Fibroblast of skin of right biceps (primary cell): ENCODE data around the gene CNIH4.
"Not testable (repeated sequence)": the region's sequence is repeated elsewhere in the genome, so short reads cannot be mapped to it uniquely, and the experiment has no call there.

ENCODE experiments used
- DNase-seq: peaks from one replicate; pipeline ENCODE4 v3.0.0-alpha.2; 2013

CNIH4 gene

DNA sequence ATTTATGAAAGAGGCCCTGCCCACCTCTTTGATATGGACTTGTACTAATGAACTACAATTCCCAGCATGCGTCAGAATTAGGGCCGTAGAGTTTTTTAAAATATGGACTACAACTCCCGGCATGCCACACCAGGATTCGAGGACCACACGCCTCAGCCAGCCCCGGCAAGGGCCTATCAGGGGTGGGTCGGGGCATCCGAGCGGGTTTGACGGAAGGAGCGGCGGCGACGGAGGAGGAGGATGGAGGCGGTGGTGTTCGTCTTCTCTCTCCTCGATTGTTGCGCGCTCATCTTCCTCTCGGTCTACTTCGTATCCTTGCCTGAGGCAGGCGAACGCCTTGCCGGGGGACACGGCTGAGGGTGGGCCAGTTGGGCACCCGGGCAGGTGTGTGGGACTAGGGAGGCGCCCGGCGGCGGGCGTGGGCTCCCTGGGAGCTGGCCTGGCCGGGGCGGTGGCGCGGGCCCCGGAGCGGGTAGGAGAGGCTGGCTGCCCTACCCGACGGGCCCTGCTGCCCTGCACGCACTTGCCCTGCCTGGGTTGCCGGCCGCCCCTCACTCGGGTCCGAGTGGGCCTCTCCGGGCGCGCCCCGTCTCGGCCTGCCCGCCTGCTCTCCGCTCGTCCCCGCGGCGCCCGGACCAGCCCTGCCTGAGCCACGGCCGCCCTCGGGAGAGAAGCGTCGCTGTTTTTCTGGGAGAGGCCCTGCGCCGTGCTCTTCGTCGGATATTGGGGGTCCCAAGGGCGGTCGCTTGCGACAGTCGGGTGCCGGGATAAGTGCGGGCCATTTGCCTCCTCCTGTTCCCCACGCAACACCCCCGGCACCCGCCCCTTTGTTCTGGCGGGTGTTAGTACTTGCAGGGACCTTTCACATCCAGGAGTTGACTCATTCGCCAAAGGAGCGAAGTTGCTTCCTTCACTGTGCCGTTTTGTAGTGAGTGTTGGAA is at the start of gene CNIH4:
TSS of gene CNIH4 (plus strand) at position 195 of the 941 bp plus-strand sequence. CDS start at position 241, 46 bp downstream.
- DNase-seq = peak; percentile 96

DNA sequence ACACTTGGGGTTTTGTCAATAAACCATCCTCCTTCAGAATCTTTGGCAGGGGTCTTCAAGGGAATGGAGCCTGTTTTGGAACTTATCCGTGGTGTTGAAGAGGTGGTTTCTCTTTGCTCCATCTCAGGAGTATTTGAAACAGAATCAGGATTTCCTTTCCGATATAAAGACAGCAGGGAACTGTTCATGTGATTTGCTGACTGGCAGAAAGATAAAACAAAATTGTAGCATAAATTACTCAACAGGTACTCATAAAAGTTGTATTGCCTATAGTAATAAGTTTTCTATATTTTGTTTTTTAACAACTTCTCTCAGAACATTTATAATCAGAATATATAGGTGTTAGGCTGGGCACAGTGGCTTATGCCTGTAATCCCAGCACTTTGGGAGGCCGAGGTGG is 48.6 kb upstream of the CNIH4 start:
- DNase-seq = no peak

DNA sequence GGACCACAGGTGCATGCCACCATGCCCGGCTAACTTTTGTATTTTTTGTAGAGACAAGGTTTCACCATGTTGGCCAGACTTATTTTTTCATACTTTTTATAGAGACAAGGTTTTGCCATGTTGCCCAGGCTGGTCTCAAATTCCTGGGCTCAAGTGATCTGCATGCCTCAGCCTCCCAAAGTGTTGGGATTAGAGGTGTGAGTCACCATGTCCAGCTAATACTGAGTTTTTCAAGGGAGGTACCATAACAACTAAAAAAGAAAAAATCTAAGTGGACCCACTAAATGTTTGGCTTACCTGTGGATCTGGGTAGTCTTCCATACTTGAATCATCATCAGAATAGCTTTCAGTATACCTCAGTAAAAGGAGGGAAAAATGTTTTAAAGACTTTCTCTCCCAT is 45.2 kb upstream of the CNIH4 start:
- peak; percentile 8 for DNase-seq

DNA sequence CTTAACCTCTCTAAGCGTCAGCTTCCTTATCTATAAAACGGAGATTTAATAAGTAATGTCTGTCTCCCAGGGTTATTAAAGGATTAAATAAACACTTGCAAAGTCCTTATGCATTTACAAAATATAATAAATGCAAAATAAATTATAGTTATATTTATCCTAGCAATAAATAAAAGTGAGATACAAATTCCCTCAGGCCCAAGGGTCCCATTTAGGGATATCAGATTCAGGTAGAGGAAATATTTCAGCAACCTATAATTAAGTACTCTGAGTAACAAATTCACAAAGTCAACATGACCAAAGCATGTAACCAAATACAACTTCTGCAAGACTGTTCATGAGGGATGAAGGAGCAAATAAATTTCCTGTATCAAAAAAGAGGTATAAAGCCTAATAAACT is 44.7 kb upstream of the CNIH4 start:
- no peak for DNase-seq

DNA sequence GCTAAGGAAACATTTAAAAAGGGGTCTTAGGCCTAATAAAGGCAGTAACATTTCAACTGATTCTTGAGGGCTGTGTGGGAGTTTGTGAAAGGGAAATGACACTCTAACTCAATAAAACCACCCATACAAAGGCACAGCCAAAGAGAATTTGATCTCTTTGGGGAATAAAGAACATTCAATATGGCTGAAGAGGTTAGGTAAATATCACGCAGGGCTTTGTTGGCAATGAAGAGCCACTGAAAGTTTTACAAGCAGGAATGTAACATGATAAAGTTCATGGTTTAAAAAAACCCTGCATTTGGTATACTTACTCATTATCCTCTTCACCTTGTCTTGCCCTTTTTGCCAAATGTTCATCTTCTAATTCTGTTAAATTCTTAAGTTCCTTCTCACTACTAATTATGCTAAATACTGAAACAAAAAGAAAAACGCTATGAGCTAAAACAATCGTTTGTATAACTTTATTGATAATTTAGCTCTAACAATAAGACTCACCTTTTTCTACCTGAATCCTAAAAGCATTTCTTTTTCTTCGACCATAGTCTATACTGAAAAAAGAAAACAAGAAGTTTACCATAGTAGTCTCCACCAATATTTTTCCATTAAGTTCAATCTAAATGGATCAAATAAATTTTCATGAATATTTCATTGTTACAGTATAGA is 39.2 kb upstream of the CNIH4 start:
- DNase-seq = no peak

DNA sequence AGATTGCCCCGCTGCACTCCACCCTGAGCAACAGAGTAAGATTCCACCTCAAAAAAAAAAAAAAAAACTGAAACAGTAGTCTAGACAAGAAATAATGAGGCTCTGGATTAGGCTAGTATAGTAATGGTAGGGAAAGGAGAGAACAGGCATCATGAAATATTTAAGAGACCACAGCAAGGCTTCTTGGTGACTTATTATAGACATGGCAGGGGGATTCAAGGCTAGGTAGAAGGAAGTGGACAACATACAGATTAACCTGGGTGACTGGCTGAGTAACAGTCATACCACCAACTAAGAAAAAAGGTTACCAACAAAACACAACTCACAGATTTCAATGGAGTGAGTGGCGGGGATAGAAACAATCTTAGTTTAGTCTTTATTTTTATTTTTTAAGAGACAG is 35.0 kb upstream of the CNIH4 start:
- no peak for DNase-seq

DNA sequence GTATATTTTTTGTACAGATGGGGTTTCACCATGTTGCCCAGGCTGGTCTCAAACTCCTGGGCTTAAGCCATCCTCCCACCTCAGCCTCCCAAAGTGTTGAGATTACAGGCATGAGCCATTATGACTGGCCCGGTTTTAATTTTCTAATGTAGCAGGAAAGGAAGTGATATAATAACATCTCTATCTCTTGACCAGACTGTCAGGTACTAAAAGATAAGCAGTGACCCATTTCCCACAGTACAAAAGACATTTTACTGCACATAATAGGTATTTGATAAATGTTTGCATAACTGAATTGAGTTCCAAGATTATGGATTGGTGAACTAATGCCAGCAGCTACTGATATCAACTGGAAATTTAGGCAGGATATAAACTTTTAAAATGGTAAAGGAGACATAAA is 30.7 kb upstream of the CNIH4 start:
- no peak for DNase-seq

DNA sequence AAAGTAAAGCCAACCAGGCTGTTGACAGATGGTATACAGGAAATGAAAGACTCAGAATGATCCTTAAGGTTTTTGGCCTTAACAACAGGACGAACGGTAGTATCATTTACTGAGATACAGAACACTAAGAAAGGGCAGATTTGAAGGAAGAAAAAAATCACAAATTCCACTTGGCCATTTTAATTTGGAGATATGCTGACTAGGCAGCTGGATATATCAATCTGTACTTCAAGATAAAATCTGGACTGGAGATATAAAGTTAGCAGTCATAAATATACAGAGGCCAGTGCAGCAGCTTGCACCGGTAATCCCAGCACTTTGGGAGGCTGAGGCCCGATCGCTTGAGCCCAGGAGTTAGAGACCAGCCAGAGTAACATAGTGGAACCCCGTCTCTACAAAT is 28.0 kb upstream of the CNIH4 start:
- DNase-seq = no peak

DNA sequence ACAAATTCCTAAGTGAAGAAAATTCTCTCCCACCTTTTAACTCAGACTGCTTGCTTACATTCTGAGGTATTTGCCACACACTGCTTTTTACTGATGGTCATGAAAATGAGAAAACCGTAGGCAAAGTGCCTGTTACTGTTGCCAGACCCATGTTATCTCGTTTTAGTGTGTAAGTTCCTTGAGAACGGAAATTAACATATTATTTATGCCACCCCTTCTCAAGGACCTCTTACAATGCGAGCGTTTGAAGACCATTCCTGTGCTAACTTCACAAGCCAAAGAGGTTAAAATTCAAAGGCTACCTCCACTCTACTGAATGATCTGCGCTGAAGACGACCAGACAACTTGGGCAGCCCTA is 27.2 kb upstream of the CNIH4 start:
- no peak for DNase-seq

DNA sequence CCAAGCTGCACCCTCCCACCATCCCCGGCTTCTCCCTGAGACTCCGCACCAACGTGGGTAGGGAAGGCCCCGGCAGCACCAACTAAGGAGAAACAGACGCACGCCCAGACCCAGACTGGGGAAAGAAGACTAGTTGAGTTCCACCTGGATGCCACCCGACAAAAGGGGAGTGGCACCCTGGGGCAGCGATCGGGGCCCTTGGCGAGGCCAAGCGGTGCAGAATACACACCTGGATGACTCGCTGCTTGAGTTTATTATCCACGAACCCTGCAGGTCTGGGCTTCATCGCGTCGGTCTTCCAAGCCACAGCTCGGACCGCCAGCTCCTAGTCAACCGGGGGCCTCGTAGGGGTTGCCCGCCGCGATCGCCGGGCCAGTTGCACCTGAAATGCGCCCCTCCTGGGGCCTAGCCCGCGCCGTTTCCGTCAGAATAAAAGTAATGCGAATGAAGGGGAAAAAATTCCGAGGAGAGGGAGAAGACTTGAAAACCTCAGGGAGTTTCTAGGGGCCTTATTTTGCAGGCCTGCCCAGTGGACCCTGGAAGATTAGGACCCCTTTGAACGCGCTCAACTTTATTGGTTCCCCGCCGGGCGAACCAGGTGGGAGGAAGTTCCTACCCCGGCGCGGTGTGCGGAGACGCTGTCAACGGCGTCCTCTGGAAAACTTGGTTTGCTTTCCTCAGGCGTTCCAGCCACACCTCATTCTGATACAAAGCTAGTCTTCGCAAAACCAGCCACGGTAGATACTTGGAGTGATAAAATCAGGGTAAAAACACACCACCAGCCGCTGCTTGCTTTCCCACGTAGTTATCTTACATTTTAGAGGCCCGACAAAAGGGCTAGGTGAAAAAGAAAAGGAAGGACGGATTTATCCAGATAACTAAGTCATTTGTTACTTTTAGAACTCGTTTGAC is 26.6 kb upstream of the CNIH4 start, which contains the start of gene NVL:
TSS of gene NVL (minus strand) at position 331 of the 912 bp plus-strand sequence. CDS start at position 286, 45 bp downstream.
- peak; percentile 90 for DNase-seq

DNA sequence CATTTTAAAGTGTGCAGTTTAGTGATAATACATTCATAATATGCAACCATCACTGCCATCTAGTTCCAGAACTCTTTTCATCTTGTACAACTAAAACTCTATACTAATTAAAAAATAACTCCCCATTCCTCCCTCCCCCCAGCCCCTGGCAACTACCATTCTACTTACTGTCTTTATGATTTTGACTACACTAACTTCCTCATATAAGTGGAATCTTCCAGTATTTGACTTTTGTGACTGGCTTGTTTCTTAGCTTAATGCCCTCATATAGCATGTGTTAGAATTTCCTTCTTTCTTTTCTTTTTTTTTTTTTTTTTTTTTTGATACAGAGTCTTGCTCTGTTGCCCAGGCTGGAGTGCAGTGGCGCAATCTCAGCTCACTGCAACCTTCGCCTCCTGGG is 25.4 kb upstream of the CNIH4 start:
- DNase-seq = no peak

DNA sequence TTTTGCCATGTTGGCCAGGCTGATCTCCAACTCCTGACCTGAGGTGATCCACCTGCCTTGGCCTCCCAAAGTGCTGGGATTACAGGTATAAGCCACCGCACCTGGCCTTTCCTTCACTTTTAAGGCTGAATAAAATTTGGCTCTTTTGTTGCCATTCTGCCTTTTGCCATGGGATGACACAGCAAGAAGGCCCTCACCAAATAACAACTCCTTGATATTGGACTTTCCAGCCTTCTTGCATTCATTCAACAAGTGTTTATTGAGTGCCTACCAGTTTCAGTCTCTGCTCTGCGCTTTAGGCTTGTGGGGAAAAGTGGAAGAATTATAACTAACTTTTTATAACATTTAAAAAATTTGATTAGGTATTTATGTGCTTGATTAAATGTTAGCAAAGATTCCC is 24.9 kb upstream of the CNIH4 start:
- no peak for DNase-seq

DNA sequence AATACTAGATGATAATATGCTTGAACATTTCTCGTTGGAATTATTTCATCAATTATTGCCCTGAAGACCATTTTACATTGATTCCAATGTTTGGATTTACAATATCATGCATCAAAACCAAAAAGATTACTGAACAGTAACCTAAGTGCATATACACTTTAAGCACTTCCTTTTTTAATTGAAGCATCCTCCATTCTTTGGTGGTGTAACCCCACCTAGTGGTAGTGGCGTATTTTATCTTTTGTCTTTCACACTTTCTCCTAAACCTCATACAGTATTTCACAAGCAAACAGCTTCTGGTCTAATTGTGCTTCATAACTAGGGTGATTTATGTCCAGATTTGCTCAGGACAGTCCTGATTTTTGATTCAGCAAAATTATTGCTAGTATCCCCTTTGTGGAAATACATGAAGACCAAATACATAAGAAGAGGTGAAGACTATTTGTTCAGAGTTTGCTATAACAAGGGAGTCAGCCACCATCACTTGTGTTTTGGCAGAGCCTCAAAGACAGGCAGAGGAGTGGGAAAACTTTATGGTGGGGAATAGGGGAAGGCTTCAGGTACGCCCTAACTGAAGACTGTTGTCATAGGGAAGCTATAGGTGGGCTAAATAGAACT is 23.3 kb upstream of the CNIH4 start:
- DNase-seq = peak; percentile 64

DNA sequence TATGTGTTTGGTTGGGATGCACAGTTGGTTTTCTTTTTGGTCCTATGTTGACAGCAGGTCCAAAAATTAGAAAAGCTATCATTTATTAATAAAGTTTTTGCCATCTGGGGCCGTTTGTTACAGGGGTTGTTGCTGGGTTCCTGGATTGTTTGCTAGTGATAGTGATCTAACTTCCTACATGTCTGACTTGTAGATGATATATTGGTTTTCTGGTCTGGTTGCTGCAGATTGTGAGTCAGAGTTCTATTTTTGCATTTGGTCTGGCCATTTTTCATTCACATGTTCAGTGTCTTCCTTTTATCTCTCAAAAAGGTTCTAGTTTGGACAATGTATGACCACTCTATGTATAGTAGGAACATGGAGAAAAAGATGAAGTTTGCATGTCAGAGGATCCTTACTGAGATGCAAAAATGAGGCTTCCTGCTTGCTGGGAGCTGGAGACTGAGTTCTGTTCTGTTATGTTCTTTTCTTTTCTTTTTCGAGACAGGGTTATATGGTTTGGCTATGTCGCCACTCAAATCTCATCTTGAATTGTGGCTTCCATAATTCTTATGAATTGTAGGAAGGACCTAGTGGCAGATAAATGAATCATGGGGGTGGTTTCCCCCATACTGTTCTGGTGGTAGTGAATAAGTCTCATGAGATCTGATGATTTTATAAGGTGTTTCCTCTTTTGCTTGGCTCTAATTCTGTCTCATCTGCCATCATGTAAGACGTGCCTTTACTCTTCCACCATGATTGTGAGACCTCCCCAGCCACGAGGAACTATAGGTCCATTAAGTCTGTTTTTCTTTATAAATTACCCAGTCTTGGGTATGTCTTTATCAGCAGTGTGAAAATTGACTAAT is 22.5 kb upstream of the CNIH4 start:
- DNase-seq = peak; percentile 62

DNA sequence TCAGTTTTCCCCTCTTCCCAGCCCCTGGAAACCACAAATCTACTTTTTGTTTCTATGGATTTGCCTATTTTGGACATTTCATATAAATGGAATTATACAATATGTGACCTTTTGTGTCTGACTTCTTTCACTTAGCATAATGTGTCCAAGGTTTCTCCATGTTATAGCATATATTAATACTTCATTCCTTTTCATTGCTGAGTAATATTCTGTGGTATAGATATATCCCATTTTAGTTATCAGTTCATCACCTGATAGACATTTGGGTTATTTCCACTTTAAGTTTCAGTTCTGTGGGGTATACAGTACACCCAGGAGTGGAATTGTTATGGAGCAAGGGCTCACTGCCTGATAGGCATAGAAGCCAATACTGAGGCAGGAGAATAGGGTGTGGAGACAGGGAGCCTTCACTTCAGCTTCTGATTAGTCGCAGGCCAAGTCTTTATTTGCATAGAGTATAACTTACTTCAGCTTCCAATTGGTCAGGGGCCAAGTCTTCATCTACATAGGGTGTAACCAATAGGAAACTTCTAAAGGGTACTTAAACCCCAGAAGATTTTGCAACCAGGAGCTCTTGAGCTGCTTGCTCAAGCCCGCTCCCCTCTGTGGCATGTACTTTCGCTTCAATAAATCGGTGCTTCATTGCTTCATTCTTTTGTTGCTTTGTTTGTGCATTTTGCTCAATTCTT is 18.4 kb upstream of the CNIH4 start:
- no peak for DNase-seq

DNA sequence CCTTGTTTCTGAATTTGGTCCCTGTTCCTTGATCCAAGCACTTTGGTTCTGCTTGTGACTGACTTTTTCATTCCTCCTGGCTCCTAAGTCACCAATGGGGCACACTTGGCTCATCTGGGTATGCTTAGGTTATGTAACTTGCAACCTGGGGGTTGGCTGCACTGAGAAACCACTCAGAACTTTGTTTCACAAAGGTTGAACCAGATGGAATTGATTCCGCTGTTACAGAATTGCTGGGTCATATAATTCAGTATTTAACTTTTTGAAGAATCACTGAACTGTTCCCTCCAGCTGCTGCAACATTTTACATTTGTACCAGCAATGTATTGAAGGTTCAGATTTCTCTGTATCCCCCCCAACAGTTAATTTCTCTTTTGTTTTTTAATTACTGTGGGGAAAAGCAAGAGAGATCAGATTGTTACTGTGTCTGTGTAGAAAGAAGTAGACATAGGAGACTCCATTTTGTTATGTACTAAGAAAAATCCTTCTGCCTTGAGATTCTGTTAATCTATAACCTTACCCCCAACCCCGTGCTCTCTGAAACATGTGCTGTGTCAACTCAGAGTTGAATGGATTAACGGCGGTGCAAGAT is 17.1 kb upstream of the CNIH4 start:
- DNase-seq = no peak

DNA sequence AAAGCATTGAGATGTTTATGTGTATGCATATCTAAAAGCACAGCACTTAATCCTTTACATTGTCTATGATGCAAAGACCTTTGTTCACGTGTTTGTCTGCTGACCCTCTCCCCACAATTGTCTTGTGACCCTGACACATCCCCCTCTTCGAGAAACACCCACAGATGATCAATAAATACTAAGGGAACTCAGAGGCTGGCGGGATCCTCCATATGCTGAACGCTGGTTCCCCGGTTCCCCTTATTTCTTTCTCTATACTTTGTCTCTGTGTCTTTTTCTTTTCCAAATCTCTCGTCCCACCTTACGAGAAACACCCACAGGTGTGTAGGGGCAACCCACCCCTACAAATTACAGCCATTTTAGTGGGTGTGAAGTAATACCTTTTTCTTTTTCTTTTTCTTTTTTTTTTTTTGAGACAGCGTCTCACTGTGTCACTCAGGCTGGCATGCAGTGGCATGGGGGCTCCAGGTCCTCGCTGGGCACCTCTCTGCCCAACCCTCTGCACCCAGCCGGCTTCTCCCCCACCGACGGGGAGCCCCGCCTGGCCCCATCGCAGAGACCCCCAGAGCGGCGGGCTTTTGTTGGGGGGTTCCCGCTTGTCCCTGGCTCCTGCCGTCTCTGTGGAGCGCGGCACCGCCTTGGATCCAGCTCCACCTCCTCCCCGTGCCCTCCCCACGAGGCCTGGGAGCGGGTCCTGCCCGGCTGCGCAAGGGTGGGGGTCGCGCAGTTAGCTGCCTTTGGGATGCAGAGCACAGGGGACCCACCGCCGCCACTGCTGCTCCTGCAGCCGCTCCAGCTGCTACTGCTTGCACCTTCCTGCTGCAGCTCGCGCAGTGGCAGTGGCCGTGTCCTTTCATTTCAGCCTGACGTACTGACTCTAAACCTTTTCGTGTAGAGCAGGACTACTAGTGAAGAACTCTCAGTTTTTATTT is 16.0 kb upstream of the CNIH4 start:
- not testable (repeated sequence) for DNase-seq

DNA sequence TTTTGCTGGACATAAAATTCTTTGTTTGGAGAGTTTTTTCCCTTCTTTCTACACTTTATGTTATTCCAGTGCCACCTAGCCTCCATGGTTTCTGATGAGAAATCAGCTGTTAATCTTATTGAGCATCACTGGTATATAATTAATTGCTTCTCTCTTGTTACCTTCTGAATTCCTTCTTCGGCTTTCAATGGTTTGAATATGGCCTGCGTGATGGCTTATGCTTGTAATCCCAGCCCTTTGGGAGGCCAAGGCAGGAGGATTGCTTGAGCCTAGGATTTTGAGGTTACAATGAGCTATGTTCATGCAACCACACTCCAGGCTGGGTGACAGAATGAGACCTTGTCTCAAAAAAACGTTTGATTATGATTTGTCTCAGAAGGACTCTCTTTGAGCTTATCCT is 13.0 kb upstream of the CNIH4 start:
- no peak for DNase-seq

DNA sequence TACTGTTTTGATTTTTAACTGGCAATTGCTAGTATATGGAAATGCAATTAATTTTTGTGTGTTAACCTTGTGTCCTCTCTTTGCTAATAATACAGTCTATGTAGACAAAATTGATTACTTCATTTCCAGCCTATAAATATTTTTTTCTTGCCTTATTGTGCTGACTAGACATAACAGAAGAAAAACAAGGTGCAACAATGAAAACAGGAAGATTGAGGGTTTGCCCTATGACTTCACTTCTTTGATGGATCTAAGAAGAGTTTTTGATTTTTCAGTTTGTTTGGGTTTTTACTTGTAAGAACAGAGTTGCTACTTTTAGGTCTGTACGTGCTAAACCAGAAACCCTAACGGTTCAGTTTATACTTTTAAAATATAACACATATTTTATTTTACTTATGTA is 8.5 kb upstream of the CNIH4 start:
- DNase-seq = no peak
